SU-DHL-6 (cell line): ENCODE data around the gene XYLT1.
A peak's percentile ranks its signal among the peaks of the same experiment; 100 is the strongest.

Source experiments
- H2AFZ ChIP-seq: fragments of 200-600 bp; sonication (generic); 2 replicates; pipeline ENCODE4 v1.6.1; 2014; ENCODE audit warnings: low read depth, mild to moderate bottlenecking, moderate library complexity, mixed read lengths, antibody characterized with exemption, low read length; ENCODE audit not compliant: severe bottlenecking
- H3F3A ChIP-seq: fragments of 200-600 bp; shearing (Covaris generic); 2 replicates; pipeline ENCODE4 v1.6.0; 2016; ENCODE audit warnings: antibody characterized with exemption, mild to moderate bottlenecking; ENCODE audit not compliant: insufficient read depth
- H3K27ac ChIP-seq: fragments of 200-600 bp; sonication (generic); 2 replicates; pipeline ENCODE4 v1.5.1; 2016; ENCODE audit warnings: low read depth, mild to moderate bottlenecking, low read length, moderate library complexity, mixed read lengths
- H3K27me3 ChIP-seq: fragments of 200-600 bp; sonication (generic), shearing (Covaris generic); 2 replicates; pipeline ENCODE4 v1.6.0; 2014; ENCODE audit warnings: mild to moderate bottlenecking, low read length
- H3K36me3 ChIP-seq: fragments of 200-600 bp; sonication (generic); 2 replicates; pipeline ENCODE4 v1.6.1; 2014; ENCODE audit warnings: mild to moderate bottlenecking, low read length, mixed read lengths
- H3K4me2 ChIP-seq: fragments of 300-600, 200-600 bp; shearing (Covaris generic), sonication (generic); 2 replicates; pipeline ENCODE4 v1.6.0; 2014; ENCODE audit warnings: low read length, low read depth, mild to moderate bottlenecking; ENCODE audit not compliant: poor library complexity, severe bottlenecking
- H3K4me3 ChIP-seq: fragments of 200-600 bp; sonication (generic); 2 replicates; pipeline ENCODE4 v1.5.1; 2014; ENCODE audit warnings: antibody characterized with exemption, low read length, mild to moderate bottlenecking, mixed read lengths; ENCODE audit not compliant: insufficient read depth, poor library complexity, severe bottlenecking
- H3K79me2 ChIP-seq: fragments of 200-600 bp; sonication (generic); 2 replicates; pipeline ENCODE4 v1.6.1; 2014; ENCODE audit warnings: mild to moderate bottlenecking, low read length, moderate library complexity; ENCODE audit not compliant: insufficient read depth
- H3K9ac ChIP-seq: fragments of 200-600 bp; sonication (generic); 2 replicates; pipeline ENCODE4 v1.7.0; 2014; ENCODE audit warnings: mild to moderate bottlenecking, low read length
- H3K9me2 ChIP-seq: fragments of 200-600 bp; sonication (generic); replicated peaks from 2 replicates; pipeline ENCODE4 v1.6.1; 2014; ENCODE audit warnings: low read length; ENCODE audit not compliant: insufficient read depth
- H3K9me3 ChIP-seq: fragments of 200-600 bp; sonication (generic); 2 replicates; pipeline ENCODE4 v1.6.1; 2014; ENCODE audit warnings: low read length, mixed read lengths; ENCODE audit not compliant: insufficient read depth
- H4K20me1 ChIP-seq: fragments of 200-600 bp; sonication (generic); 2 replicates; pipeline ENCODE4 v1.6.1; 2014; ENCODE audit warnings: low read depth, mild to moderate bottlenecking, antibody characterized with exemption, low read length, moderate library complexity, mixed read lengths
- EZH2phosphoT487 ChIP-seq: fragments of 200-600 bp; sonication (generic), shearing (Covaris generic); conservative IDR thresholded peaks from 2 replicates; pipeline ENCODE4 v1.6.1; 2018; ENCODE audit warnings: mild to moderate bottlenecking, antibody characterized with exemption, low read length, moderate library complexity, mixed read lengths
- TF ChIP-seq, protein P1 (sequence below): fragments of 200-600 bp; sonication (generic); IDR thresholded peaks from one replicate; pipeline ENCODE4 v1.5.1; 2017; ENCODE audit warnings: antibody characterized with exemption, mild to moderate bottlenecking, low read length, moderate library complexity; ENCODE audit not compliant: insufficient read depth, poor library complexity, severe bottlenecking

Gene XYLT1

GRCh38 chr16:17419266-17419665, 51.5 kb downstream of the XYLT1 start:
- H3K4me2 ChIP-seq: no peak overlapping the region
- H2AFZ ChIP-seq: no peak overlapping the region
- H3K36me3 ChIP-seq: peaks cover 6% of the 10 kb centered on the region
- no peaks in the 10 kb centered on the region for H3K27me3 ChIP-seq
- H3K27ac ChIP-seq: peak overlapping the region; percentile 22; the same call in 1 of the 2 replicates
- H3K9me2 ChIP-seq: no peaks in the 10 kb centered on the region
- H3F3A ChIP-seq: peaks cover 14% of the 10 kb centered on the region
- H3K4me3 ChIP-seq: no peak overlapping the region
- TF ChIP-seq, protein P1, sequence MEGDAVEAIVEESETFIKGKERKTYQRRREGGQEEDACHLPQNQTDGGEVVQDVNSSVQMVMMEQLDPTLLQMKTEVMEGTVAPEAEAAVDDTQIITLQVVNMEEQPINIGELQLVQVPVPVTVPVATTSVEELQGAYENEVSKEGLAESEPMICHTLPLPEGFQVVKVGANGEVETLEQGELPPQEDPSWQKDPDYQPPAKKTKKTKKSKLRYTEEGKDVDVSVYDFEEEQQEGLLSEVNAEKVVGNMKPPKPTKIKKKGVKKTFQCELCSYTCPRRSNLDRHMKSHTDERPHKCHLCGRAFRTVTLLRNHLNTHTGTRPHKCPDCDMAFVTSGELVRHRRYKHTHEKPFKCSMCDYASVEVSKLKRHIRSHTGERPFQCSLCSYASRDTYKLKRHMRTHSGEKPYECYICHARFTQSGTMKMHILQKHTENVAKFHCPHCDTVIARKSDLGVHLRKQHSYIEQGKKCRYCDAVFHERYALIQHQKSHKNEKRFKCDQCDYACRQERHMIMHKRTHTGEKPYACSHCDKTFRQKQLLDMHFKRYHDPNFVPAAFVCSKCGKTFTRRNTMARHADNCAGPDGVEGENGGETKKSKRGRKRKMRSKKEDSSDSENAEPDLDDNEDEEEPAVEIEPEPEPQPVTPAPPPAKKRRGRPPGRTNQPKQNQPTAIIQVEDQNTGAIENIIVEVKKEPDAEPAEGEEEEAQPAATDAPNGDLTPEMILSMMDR: no peak
- TF ChIP-seq EZH2phosphoT487: no peak
- H4K20me1 ChIP-seq: no peaks in the 10 kb centered on the region
- H3K79me2 ChIP-seq: peaks cover 42% of the 10 kb centered on the region
- no peaks in the 10 kb centered on the region for H3K9me3 ChIP-seq
- no peak overlapping the region for H3K9ac ChIP-seq

DNA sequence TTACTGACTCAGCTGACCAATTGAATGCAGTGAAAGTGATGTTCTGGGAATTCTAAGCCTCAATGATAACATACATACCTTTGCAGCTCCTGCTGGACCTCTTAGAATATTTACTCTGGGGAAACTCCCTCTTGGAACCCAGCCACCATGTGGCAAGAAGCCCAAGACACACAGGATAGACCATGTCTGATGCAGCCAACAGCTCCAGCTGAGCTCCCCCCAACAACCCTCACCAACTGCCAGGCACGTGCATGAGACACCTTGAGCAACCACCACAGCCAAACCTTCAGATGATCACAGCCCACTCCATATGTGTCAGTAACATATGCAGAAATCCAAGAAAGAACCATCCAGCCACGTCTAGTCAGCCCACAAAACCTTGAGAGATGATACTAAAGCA, 53.0 kb downstream of the XYLT1 start:
- Histone ChIP-seq H3F3A (peaks cover 14% of the 10 kb centered on the region), H3K79me2 (peaks cover 54% of the 10 kb centered on the region), H3K4me2 (peak overlapping the region; percentile 74), H3K9ac (peak overlapping the region; percentile 50; the same call in 1 of the 2 replicates), H3K36me3 (peaks cover 6% of the 10 kb centered on the region), H3K9me2 (no peaks in the 10 kb centered on the region), H4K20me1 (no peaks in the 10 kb centered on the region), H3K4me3 (no peak overlapping the region), H3K9me3 (no peaks in the 10 kb centered on the region), H3K27me3 (no peaks in the 10 kb centered on the region), H3K27ac (peak overlapping the region; percentile 83), H2AFZ (no peak overlapping the region)
- no peak for TF ChIP-seq EZH2phosphoT487
- TF ChIP-seq, protein P1: no peak

DNA sequence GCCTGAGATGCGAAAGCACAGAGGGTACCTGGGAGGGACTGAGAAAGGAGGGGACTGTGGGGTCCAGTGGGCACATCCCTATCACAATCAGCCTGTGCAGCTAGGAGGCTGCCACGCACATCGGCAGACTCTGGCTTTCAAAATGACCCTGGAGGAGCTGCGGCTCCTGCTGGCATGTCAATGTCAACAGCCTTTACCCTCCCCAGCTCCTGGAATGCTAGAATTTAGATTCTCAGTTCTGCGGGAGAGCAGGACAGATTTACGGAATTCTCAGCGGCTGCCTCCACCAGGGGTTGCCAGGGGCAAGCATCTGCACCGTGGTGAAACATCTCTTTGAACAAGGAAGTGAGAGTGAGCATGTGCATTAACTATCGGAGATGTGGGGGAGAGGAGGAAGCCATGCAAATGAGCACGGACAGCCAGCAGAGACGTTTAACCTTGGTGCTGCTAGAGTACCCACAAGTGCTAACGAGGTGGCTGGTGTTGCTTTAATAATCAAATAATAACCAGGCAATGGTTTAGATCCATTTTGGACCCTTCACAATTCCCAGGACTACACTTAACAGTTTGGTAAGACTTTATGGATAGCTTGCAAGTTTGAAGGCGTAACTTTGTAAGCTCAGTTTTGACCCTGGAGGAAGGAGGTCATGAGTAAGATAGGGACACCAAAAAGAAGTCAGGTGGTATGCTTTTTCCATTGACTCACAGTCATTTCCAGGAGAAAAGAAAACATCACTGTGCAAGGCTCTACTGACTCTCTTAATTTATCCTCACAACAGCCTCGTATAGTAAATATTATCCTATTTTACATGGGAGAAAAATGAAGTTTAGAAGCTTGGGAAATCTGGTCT, 54.1 kb downstream of the XYLT1 start:
- no peak for TF ChIP-seq EZH2phosphoT487
- TF ChIP-seq, protein P1: peak; percentile 39
- Histone ChIP-seq H3K27me3 (no peaks in the 10 kb centered on the region), H3K9me2 (no peaks in the 10 kb centered on the region), H2AFZ (no peak overlapping the region), H3F3A (peaks cover 14% of the 10 kb centered on the region), H3K36me3 (peaks cover 6% of the 10 kb centered on the region), H3K4me2 (peak overlapping the region; percentile 74), H4K20me1 (no peaks in the 10 kb centered on the region), H3K9ac (peak overlapping the region; percentile 50), H3K27ac (peak overlapping the region; percentile 83), H3K4me3 (peak overlapping the region; percentile 36), H3K9me3 (no peaks in the 10 kb centered on the region), H3K79me2 (peaks cover 63% of the 10 kb centered on the region)
